GM19351 (cell line): Measurements from ENCODE around the gene FBXW2.

Source experiments
- ATAC-seq: cut with Tn5 transposase; IDR thresholded peaks from one replicate; pipeline ENCODE4 v1.9.1; 2021; ENCODE audit warnings: mild to moderate bottlenecking, moderate library complexity; ENCODE audit not compliant: unreplicated experiment

FBXW2 gene

DNA sequence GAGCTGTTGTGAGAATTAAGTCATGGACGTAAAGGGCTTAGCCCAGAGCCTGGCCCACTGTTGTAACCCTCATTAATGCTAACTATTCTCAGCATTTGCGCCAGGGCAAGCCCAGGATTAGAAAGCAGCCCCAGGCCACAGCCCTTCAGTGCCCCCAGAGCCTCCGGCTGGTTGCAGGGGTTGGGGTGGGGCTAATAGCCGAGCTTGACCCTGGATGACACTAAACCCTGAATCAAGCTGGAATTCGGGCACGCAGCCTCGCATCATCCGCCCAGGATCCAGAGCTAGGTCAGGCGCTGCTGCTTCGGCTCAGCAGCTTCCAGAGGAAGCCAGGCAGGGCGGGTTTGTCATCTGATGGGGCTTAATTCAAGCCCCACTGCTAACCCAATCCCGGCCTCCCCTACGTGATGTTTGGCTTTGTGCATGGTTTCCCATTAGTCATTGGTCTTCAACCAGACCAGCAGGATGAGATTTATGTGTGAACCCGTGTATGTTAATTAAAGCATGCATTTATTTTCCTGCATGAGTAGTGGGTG is 77.8 kb downstream of the FBXW2 start:
- ATAC-seq: no peak

DNA sequence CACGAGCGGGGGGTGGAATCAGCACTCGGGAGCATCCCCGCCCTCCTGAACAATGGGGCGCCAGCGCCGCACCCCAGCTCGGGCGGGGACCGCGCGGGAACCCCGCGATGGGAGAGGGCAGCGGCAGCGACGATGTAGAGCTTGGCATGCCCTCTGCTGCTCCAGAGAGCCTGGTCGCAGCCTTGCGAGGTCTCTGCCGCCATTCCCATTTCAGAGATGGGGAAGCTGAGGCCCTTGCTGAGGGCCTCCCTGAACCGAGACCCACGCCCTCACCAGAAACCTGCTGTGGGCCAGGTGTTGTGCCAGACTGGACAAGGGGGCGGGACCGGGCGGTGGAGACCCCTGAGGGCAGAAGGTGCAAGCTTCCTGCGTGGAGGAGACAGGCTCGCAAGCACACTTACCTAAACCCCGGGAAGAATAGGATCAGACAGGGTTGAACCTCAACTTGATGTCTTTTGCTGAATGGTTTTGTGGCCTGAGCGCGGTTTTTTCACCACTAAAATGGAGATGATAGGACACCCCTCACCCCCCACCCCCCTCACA is 78.3 kb downstream of the FBXW2 start:
- ATAC-seq: peak; percentile 21

- ATAC-seq: peak; percentile 92
Measured at GRCh38 chr9:120714088-120714845, 78.9 kb downstream of the FBXW2 start, which contains the start of gene MEGF9. Gene MEGF9, minus strand, starts transcription at chr9:120714470. Its CDS starts 112 bp downstream, at chr9:120714358.

- ATAC-seq: no peak
Measured at GRCh38 chr9:120713257-120714087, 79.7 kb downstream of the FBXW2 start.

DNA sequence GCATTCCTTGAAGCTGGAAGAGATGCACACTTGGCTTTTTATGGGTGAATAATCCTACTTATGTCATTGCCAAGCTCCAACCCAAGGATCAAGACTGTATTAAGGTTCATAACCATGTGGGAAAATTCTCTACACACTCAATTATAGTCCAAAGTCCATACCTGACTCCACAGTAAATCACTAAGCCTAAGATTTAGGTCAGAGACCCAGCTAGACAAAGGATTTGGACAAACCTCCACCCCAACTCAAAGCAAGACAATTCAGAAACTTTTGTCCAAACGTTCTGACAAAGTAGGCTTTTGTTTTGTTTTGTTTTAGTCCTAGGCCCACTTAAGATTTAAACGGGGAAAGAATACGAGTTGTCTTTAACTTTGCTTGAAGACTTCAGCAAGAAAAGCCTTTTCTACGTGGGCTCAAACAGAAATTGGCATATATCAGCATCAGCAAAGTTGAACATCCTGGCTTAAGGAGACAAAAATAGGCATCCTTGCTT is 80.6 kb downstream of the FBXW2 start:
- ATAC-seq: no peak

DNA sequence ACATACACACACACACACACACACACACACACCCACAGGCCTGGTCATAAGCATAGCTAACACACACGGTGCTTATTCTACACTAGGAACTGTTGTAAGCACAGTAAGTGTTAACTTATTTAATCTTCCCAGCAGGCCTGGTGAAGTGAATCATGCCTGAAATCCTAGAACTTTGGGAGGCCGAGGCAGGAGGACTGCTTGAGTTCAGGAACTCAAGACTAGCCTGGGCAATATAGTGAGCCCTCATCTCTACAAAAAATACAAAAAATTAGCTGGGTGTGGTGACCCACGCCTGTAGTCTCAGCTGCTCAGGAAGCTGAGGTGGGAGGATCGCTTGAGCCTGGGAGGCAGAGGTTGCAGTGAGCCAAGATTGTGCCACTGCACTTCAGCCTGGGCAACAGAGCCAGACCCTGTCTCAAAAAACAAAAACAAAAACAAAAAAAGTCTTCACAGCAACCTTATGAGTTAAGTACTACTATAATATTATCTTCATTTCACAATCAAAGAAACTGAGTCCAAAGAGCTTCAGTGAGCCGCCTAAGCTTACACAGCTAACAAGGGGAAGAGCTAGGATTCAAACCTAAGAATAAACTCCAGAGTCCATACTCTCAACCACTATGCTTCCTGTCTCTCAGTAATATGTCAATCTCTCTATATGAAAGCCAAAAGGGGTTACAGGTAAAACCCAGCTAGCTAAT is 81.2 kb downstream of the FBXW2 start:
- ATAC-seq: no peak

DNA sequence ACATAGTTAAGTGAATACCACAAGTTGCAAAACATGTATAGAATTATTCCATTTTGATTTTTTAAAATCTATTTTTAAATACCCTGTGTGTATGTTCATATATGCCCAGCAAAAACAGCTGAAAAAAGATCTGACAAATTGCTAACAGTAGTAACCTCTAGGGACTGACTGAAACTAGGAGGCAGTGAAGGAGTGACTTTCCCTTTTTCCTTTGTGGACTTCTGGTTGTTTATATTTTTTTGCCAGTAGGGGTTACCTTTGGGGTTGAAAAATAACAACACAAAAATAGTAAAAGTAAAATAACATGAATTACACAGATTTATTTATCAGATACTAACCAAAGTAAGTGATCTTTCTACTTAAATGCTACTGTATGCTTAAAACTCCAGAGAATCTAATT is 81.9 kb downstream of the FBXW2 start:
- no peak for ATAC-seq

DNA sequence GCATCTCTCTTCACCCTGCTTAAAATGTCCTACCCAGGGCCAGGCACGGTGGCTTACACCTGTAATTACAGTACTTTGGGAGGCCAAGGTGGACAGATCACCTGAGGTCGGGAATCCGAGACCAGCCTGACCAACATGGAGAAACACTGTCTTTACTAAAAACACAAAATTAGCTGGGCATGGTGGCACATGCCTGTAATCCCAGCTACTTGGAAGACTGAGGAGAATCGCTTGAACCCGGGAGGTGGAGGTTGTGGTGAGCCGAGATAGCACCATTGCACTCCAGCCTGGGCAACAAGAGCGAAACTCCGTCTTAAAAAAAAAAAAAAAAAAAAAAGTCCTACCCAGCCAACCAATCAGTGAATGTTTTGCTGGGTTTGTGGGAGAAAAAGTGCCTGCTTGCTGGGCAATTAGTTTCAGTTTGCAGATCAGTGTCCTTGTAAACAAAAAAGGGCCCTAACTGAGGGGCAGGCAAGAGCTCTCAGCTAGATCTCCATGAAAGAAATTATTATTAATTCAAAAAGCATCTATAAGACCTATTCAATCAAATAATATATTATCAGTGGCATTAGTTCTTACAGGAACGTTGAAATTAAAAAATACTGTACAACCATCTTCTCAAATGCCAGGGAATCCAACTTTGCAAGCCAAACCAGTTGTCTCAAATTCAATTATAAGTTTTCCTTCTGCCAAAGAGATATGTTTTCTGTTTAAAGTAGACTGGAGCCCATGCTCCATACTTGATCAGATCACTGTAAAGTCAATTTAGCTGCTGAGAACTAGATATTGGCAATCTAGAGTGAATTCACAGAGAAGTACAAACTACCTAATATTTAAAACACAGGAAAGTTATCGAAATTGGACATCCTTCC is 82.9 kb downstream of the FBXW2 start:
- no peak for ATAC-seq

DNA sequence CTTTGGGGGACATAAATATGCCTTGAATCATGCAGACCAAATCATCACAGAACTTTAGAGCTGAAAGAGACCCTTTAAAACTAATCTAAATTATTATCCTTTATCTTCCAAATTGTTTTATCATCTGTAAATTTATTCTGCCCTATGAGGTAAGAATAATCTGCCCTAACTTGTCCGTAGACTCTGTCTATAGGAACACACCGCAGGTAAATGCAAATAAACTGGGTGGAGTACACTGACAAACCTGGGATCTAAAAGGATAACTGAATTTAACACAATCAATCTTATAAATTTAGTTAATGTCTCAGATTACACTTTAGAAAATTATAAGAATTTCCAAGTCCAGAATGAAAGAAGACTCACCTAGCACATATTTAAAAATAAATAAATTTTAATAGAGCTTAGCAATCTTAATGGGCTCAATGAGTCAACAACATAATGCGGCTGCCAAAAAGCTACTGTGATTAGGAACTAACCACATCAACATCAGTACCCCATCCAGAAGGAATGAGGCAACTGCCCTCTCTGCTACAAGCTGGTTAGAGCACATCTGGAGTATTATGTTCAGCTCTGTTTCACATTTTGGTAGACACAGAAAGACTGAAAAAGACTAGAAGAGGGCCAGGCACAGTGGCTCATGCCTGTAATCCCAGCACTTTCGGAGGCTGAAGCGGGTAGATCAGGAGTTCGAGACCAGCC is 84.5 kb downstream of the FBXW2 start:
- no peak for ATAC-seq

GRCh38 chr9:120707170-120707569 is 86.0 kb downstream of the FBXW2 start:
- ATAC-seq: no peak
